ENCODE measurements around the gene USH2A.

Gene USH2A

DNA sequence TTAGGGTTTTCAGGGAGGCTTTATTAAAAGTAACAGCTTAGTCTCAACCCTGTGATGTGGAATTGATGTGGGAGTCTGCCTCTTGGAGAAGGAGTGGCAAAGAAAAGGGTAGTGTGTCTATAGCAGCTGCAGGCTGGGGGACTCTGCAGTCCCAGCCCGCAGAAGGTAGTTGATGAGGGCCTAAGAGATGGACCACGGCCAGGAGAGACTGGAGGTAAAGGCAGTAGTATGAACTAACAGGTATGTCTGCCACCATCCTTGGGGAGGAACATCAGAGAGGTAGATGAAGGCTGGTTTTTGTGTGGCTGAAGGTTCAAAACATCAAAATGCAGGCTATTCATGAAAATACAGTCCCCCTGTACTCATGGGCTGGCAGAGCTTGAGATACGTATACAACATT is 744.0 kb downstream of the USH2A start:
- no peak for DNase-seq

DNA sequence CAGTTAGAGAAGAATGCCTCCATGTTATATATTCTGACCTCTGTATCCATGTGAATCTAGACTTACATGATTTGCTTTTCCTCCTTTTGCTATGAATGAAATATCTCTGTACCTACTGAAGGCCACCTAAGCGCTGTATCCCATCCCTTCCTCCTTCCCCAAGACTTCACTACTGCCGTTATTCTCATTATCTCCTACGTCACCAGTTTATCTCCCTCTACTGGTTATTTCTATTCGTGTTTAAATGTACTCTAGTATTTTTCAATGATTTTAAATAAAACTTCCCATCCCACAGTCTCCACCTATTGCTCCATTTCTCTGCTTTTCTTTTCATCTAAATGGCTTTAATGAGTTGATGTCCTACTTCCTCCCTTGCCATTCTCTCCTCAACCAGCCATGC is 746.1 kb downstream of the USH2A start:
- DNase-seq: no peak

DNA sequence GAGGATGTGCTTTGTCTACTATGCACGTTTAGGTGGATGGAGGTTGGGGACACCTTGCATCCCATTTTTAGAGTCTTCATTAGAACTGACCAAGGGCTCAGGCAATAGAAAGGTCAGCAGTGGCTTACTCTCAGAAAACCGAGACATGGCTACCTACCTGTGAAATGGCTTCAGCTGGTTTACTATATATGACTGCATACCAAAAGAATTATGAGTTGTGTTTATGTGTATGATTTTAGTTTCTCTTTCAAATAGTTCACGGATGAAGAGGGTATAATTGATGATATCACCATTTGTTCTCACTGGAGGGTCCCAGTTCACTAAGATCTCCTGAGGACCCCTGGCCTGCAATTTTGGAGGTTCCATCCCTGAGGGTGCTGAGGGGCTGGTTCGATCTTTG is 749.3 kb downstream of the USH2A start:
- DNase-seq: no peak

DNA sequence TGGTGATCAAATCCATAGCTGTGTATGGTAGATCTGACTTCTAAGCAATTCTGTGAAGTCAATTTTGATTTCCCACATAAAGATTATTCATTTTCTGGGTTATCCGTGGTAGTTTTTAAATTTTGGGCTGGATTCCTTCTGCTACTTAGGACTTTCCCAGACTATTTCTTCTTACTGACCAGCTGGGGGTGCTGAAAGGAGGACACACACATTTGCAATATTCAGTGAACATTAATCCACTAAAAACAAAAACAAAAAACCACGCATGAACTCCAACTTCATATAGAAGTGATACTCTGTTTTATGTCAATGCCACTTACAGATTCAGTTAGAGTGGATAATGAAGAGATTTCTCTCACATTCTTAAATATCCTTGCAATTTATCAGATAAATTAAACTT is 750.8 kb downstream of the USH2A start:
- no peak for DNase-seq

DNA sequence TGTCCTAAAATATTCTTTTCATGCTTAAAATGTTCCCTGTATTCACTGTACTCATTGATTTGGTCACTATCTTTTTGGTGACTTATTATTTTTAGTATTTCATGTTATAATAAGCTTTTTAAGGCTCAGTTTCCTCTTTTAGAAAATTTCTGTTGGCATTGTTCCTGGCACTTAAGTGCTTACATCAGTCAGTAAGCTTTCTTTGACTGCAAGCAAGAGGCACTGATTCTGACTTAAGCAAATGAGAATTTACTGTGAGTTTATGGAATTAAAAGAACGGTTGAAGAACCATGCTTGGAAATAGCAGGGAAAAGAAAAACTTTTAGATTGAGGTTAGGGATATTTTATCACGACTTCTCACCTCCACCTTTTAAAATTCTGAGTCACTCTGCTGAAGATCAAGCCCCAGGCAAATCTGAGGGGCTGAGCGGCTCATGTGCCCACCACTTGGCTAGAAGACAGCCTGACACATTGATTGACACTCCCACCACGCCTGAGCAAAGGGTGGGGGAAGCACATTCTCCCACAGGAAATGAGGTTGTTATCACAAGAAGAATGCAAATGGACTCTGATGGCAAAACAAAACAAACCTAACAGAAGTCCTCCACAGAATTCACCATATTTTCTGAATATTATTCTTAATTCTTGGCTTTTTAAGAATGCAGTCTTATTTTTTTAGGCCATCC is 753.3 kb downstream of the USH2A start:
- no peak for DNase-seq

DNA sequence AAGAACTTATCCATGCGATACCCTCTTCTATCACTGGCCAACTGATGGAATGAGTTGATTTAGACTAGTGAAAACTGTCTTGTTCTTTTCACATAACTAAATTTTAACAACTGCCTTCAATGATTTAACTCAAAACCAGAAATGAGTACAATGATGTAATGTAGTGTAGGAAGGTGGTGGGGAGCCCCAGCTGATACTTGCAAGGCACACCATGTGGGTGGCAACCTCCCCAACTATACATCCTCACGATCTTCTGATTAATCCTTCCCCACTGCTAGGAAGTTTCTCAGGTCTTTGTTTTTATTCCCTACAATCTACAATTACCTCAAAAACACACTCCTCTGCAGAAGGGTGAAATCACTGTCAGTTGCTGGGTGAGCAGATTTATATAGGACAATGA is 755.5 kb downstream of the USH2A start:
- DNase-seq: no peak

DNA sequence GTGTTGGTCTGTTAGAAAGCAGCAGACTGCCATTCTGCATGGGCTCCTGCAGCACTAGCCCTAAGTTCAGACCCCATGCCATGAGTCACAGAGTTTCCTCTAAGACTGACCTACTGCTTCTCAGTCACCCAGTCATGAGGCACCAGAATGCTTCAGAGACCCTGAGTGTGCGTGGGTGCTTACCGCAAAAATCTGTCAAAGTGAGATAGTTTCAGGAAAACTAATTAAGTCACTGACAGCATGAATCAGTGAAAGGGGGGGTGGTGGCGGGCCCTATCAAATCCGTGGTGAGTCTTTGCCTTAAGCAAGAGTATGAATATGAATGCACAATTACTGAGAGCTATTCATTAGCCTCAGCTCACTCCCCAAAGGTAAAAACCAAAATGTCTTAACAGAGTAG is 758.0 kb downstream of the USH2A start:
- no peak for DNase-seq

DNA sequence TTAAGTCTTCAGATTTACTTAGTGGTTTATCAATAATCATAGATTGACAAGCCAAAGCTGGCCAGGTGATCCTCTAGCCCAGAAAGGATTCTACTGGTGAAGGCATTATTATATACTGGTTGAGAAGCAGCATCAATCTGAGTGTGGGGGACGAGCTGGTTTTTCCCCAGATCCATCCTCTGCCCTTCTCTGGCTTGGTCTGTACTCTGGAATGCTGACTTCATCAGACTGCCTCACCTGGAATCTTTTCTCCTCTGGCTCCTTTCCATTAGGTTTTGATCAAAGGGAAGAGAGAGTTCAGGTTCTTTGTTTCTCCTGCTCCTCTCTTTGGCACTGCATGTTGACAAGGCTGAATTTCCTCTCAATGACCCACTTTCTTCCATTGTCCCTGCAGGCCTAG is 762.2 kb downstream of the USH2A start:
- DNase-seq: no peak

DNA sequence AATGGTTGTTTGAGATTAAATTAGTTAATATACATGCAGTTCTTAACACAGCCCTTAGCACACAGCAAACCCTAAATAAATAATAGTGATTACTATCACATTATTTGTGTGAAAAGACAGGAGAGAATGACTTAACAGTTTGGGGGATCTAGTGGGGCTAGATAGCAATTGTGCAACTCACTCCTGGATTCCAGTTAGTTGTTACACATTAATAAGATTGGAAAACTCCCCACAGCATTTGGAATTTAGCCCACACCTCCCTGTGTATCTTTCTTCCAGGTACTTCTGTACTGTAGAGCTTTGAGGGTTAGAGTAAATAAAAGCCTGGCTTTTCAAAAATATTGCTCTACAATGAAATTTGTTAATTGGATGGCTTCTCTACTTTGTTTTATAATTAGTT is 763.0 kb downstream of the USH2A start:
- no peak for DNase-seq

DNA sequence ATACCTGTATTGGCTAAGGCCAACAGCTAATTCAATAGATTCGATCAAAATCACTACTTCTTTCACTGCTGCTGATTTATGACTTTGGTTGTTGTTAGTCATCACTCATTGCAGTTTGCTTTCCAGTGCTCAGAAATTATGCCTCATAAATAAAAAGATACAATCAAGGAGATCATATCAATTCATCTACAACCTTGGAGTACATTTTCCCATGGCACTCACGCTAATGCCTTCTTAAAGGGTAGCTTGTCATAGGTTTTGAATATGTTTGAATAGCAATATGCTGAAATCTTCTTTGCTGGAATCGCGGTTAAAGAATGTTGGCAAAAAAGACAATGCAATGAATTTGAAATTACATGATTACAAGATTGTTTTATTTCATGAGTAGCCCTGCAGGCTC is 766.2 kb downstream of the USH2A start:
- DNase-seq: no peak

DNA sequence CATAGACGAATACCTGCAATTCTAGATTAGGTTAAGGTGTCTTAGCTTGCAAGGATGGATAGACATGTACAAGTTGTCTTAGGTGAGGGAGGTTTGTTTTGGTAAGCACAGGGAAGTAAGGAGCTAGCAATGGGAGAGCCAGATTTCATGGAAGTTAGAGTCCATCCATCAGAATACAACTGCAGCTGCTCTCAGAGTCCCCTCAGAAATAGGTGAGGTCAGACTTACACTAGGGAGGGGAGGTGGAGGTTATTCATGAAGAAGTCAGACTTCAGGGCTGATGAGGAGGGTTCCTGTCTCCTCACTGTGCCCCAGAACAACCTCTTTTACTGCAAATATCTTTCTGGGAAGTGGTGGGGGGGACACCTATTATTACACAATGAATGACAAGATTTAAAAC is 770.9 kb downstream of the USH2A start:
- no peak for DNase-seq

DNA sequence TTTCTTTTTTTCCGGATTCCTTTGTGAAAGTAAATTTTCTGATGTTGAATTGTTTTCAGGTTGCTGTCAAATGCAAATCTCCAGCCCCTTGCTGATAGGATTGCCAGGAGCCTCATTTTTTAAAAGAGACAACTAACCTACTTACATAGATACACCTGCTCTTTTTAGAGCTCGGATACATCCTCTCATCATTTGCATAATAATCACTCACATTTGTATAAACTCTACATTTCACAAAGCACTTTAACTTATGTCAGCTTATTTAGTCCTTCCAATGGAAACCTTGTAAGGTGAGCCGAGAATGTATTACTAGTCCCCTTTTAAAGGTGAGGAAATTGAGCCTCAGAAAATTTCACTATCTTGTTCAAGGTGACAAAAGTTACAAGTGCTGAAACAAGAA is 771.4 kb downstream of the USH2A start:
- no peak for DNase-seq

DNA sequence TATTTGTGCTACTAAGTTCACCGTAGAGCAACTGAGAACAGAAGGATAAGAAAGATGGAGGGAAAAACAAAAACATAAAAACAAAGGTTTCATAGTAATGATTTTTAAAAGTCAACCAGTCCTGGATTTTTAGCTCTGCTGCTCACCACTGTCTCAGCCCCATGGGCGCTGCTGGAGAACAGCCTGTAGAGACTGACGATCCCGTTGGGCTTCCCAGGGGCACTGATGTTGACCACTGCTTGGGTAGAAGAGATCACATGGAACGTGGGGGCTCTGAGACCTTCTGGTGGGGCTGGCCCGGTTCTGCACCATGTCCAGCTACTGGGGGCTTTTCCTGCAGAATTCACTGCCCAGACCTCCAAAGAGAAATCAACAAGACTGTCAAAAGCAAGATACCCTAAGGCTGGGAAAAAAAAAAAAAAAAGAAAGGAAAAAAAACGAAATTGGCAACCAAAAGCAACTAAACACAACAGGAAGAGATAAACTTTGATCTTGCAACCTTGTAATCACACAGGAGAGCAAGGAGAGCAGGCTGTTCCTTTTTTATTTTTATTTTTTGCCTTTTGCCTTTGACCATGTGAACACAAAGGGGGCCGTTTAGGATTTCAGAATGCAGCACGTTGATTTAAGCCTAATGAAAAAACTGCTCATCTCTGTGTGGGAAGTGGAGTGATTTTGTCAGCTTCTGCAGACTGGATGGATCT is 772.6 kb downstream of the USH2A start:
- DNase-seq: no peak

DNA sequence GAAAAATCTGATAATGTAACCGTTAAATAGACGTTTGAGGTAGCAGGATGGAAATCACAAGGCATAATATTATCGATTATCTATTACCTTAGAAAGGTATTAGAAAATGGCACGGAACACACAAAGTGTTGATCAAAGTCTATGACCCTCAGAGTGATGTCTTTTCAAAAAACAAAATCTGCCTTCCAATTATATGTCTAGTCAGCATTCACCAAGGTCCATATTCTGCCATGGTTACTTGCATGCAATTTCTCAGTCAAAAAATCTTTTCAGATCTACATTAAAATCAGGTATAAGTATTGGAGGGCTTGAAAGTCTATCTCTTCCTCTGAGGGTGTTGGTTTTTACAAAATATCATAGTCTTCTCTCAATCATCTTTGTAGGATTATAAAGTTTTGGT is 774.3 kb downstream of the USH2A start:
- DNase-seq: no peak

DNA sequence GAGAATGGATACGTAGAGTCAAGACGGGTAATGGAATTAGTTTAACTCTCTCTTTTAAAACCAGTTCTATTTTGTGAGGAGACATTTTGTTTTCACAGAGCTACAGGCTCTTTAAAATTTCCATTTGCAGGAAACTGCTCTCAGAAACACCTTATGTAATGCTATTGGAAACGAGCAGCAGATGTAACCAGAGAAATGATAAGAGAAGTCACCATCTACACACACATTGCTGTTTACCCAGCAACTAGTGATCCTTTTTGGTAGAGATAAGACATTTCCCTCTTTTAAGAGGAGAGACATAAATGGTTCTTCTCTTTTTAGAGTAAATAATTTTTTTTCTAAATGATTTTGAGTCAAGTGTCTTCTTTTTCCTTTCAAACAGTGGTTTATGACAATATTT is 775.5 kb downstream of the USH2A start:
- DNase-seq: no peak

DNA sequence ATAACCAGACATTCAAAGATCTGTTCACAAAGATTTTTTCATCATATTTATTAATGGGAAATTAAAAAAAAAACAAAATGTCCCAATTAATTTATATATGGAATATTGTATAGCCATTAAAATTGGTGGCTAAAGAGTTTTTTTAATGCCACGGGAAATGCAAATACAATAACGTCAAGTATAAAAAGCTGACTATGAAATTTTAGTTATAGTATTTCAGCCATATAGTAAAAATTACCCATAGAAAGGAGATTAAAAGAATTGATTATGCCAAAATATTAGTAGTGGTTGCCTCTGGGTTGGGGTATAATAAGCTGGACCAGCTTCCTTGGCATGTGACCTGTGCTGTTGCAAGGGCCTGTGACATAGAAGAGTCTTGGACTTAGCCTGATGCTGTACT is 777.4 kb downstream of the USH2A start:
- no peak for DNase-seq

DNA sequence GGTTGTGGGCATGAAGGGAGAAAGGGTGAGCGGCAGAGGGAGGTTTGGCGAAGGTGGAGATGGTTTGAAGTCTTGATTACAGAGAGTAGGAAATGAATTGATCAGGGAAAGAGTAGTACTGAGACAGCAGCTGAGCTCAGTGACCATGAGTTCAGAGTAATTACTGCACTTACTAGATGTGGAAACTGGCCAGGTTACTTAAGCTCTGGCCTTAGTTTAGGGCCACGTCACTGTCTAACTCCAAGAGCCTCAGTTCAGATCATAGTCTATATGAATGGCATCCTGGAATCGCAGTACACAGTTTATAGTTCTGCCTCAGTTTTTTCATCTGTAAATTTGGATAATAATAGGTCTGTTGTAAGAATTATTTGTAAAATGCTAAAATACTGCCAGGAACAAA is 778.1 kb downstream of the USH2A start:
- DNase-seq: no peak

DNA sequence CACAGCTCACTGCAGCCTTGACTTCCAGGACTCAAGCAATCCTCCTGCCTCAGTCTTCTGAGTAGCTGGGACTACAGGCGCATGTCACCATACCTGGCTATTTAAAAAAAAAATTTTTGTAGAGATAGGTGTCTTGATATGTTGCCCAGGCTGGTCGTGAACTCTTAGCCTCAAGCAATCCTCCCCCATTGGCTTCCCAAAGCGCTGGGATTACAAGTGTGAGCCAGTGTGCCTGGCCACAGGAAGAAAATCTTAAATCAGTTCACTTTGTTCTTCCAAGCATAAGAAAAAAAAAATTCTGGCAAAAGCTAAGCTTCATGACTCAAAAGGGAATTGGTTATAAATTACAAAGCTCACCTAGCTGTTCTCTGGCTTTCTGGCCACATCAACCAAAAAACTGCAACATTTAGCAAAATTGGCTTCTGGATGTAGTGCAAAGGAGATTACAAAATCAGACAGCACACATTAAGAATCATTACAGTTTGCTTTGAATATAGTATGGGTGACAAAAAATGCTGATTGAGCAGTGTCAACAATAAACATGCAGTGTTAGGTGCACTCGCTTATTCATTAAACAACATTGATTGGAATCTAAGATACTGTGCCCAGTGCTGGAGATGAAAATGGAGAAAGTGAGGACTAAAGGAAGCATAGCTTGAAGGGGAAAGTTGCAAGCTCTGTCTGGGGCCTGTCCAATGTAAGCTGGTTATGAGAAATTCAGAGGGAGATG is 779.5 kb downstream of the USH2A start:
- DNase-seq: no peak

DNA sequence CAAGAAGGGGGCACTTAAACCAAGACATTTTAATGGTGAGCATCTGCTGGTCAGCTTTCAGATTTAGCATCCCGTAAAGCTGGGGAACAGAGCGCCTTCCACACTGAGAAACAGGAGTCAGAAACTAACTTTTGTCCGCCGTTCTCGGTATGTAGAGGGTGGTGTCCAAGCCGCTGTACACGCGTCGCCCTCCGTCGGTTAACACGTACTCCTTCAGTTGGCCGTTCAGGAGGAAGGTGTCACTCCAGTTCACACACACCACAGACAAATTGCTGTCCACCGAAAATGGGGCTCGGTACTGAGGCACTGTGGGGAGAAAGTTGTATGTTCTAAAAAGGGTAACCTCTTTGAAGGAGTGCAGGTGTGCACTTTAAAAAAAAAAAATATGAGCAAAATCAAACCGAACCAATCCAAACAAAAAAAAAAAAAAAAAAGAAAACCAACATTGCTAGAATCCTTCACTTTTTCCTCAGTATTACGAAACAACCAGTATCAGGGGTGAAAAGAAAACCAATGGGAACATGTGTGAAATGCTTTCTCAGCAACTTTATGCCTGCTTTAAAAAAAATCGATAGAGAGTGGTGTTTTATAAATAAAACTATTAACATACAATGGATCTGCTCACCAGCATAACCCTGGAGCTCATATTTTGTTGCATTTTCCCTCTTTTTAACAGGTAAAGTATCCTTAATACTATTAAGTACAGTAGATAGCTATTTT is 782.7 kb downstream of the USH2A start:
- DNase-seq: no peak

DNA sequence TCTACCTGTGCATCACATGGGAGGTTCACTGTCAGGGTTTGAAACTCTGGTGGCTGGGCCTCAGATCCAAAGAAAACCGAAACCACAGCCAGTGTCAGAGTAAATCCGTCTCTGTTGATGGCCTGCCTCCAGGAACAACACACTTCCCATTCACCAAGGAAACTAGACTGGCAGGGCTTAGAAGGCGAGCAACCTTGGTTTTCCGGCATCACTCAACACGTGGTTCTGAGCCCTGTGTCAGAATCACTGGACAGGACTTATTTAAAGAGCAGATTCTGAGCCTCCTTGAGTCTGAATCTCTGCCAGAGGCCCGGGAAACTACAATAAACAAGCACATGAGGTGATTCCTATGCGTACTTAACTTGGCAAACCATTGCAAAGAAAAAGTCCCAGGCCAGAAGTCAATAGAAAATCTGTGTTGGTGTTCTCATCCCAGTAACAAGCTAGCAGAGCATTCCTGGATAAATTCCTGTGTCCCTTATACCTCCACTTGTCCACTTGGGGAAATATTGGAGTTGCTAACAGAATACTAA is 786.1 kb downstream of the USH2A start:
- DNase-seq: no peak

DNA sequence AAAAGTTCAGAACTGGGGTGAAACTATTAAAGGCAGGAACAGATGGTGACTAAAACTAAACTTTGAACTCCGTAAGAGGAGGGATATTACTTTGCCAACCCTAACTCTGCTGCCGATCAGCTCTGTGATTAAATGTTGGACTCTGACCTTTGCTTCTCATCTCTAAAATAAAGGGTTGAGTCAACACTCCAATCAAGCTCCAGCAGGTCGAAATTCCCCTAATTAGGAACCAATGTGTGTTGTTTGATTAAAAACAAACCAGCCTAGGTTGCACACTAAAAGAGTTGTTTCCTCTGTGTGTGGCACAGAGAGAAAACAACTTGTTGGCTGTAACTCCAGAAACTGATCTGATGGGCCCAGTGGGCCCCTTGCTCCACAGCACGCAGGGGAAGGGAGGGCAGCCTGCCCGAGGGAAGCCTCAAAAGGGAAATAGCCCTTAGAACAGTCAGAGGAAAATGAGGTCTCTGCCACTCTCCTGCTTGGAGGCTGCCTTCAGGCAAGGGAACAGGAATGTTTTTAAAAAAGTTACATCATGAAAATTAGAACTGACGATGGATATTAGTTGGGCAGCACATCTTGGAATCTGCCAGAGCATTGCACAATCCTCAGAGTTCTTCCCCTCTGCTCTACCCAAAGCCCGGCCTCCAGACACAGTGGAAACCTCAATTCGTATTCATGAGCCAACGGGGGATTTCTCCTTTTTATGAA is 786.8 kb downstream of the USH2A start:
- DNase-seq: no peak

DNA sequence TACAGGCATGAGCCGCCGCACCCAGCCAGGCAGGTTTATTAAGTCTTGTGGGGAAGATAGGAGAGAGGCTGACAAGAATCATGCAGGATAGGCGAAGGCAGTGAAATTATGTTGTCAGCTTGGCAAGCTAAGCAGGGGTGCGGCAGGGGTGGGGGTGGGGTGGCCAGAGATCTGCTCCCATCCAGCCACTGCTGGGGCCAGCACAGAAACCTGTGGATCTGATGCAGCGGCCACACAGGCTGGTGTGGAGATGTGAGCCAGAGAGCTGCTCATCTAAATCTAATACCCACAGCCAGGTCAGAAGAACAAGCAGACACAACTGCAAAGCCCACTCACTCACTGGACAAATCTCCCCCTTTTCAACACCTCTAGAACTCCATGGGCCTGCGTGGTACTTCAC is 787.4 kb downstream of the USH2A start:
- DNase-seq: no peak

DNA sequence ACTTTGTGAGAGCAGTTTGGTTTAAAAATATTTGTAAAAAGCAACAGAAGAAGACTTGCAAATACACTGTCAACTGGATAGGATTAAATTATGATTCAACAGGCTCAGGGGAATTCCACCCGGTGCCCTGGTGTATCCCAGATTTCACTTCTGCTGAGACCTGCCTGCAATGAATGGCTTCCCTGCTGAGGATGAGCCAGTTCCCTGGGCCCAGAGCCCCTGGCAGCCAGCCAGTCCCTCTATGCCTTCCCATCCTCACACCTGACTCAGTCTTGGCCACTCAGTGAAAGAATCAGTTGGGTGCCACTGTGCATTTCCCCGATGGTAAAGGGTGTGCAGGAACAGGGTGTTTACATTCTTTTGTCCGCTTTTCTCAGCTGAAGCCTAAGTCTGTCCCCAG is 791.8 kb downstream of the USH2A start:
- DNase-seq: no peak

All from stimulated activated CD4-positive, alpha-beta T cell treated with anti-CD3 and anti-CD28 coated beads, Interleukin-4, amount 100 ng/mL, for 24 hours (primary cell).